ENCODE data around the gene BCOR. TPM values are rescaled to one million over a fixed set of nuclear protein-coding genes. Genes with fewer than 3 reads are reported as not detected.

BCOR gene
- total and polyA plus RNA-seq, 9 of the 15 experiments (the other 6 are each of a cell fraction or from before 2014, with no cell fraction given) = 27.5 to 113 (median 37.6) TPM

GRCh38 chrX:40108959-40109287, 11.2 kb upstream of the BCOR start (continued):
- TF ChIP-seq HES1 (IDR thresholded peaks at IDR 0.05; ENCODE audit: low read depth) (no peak), SAFB2 (IDR thresholded peaks at IDR 0.05; ENCODE audit: borderline replicate concordance, low read depth, low read length, severe bottlenecking) (no peak), RB1 (IDR thresholded peaks at IDR 0.05; ENCODE audit: low read depth) (peak; percentile 50), ATF7 (IDR thresholded peaks at IDR 0.05) (no peak), BRD9 (IDR thresholded peaks at IDR 0.05; ENCODE audit: low read depth, partially characterized antibody) (peak; percentile 19), SMAD4 (CRISPR knock-in tag; conservative IDR thresholded peaks at IDR 0.05) (peak; percentile 22; the same call in 1 of the 2 replicates), BRCA1 (IDR thresholded peaks at IDR 0.05) (no peak), BRCA1 (CRISPR knock-in tag; IDR thresholded peaks at IDR 0.05) (no peak), TCFL5 (CRISPR knock-in tag; conservative IDR thresholded peaks at IDR 0.05) (no peak), FOXJ2 (tag; IDR thresholded peaks at IDR 0.05) (no peak), ZNF124 (CRISPR knock-in tag; IDR thresholded peaks at IDR 0.05) (no peak), PREB (CRISPR knock-in tag; IDR thresholded peaks at IDR 0.05) (no peak), CHD1 (IDR thresholded peaks at IDR 0.05; ENCODE audit: low read length) (no peak), ZBTB9 (CRISPR knock-in tag; IDR thresholded peaks at IDR 0.05) (no peak), IRF1 (CRISPR knock-in tag; IDR thresholded peaks at IDR 0.05; ENCODE audit: borderline replicate concordance) (no peak), CBX2 (IDR thresholded peaks at IDR 0.05; ENCODE audit: insufficient read depth, low read length, poor library complexity, severe bottlenecking) (no peak), FUS (optimal IDR thresholded peaks at IDR 0.05; ENCODE audit: low read depth, low read length) (no peak), NR4A1 (CRISPR knock-in tag; IDR thresholded peaks at IDR 0.05) (no peak), NR4A1 (tag; IDR thresholded peaks at IDR 0.05) (no peak), BCL6 (CRISPR knock-in tag; IDR thresholded peaks at IDR 0.05) (no peak), NFRKB (IDR thresholded peaks at IDR 0.05; ENCODE audit: low read depth) (no peak), ZNF707 (CRISPR knock-in tag; conservative IDR thresholded peaks at IDR 0.05) (no peak), ZBTB5 (IDR thresholded peaks at IDR 0.05) (no peak), ZNF165 (CRISPR knock-in tag; IDR thresholded peaks at IDR 0.05; ENCODE audit: borderline replicate concordance) (no peak), ZNF780A (CRISPR knock-in tag; IDR thresholded peaks at IDR 0.05) (no peak), SRSF1 (IDR thresholded peaks at IDR 0.05; ENCODE audit: low read depth, low read length) (no peak), HEY1 (CRISPR knock-in tag; IDR thresholded peaks at IDR 0.05; ENCODE audit: borderline replicate concordance) (no peak)
